Measurements from ENCODE around the gene MYMK.

MYMK gene

DNA sequence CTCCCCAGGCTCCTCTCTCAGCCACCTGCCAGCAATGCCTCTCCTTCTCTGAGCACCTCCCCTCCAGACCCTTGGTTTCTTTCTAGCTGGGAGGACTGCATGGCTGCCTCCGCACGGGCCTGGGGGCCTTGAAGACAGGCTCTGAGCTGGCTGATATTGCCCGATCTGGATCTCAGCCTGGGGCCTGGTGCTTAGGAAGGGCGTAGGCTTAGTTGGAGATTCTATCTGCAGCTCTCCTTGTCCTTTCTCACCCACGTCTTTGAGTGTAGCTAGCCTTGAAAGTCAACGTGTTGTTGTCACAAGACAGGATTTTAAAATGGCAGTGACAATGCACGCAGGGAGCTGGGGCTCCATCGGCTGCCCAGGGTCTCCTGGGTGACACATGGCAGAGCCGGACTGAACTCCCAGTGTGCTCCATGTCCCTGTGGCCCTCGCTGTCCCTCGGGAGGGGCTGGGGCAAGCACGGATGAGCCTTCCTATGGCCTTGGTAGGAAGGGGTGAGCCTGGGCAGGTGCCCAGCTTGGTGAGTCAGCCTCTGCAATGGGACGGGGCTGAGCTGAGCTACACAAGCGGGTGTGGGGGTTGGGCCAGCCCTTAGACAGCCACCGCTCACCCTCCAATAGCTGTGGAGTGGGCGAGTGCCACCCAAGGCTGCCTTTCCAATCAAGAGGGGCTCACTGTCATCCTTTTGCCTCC lies 19.2 kb upstream of the MYMK start:
- Histone ChIP-seq H3K9me3 (ENCODE audit: control insufficient read depth in 2 of 2, low read length in 2 of 2) (no peaks in the 10 kb centered on the region), H3K4me3 (ENCODE audit: low read length in 2 of 2) (no peak overlapping the region), H3K27me3 (ENCODE audit: control insufficient read depth in 1 of 2, insufficient read depth in 2 of 2, low read length in 2 of 2) (peaks cover 2 to 3% of the 10 kb centered on the region in 2 donors), H3K27ac (ENCODE audit: low read length) (no peak overlapping the region), H3K4me1 (ENCODE audit: control insufficient read depth, insufficient read depth, low read length) (peaks cover 15% of the 10 kb centered on the region), H3K9ac (ENCODE audit: low read length in 2 of 2) (no peak overlapping the region), H3K36me3 (ENCODE audit: control insufficient read depth in 2 of 2, insufficient read depth in 2 of 2, low read length in 2 of 2) (peaks cover 0 to 4% of the 10 kb centered on the region in 2 donors)

- peaks cover 19% of the 10 kb centered on the region for H3K4me1 ChIP-seq (ENCODE audit: control insufficient read depth, insufficient read depth, low read length)
- peaks cover 0 to 2% of the 10 kb centered on the region in 2 donors for H3K36me3 ChIP-seq (ENCODE audit: control insufficient read depth in 2 of 2, insufficient read depth in 2 of 2, low read length in 2 of 2)
- no peak overlapping the region for H3K9ac ChIP-seq (ENCODE audit: low read length in 2 of 2)
- peaks cover 2 to 3% of the 10 kb centered on the region in 2 donors for H3K27me3 ChIP-seq (ENCODE audit: control insufficient read depth in 1 of 2, insufficient read depth in 2 of 2, low read length in 2 of 2)
- H3K4me3 ChIP-seq (ENCODE audit: low read length in 2 of 2) = no peak overlapping the region
- H3K27ac ChIP-seq (ENCODE audit: low read length) = no peak overlapping the region
- H3K9me3 ChIP-seq (ENCODE audit: control insufficient read depth in 2 of 2, low read length in 2 of 2) = no peaks in the 10 kb centered on the region
These were observed 17.2 kb upstream of the MYMK start for GRCh38 chr9:133542002-133542401.

GRCh38 chr9:133540698-133541025 lies 15.9 kb upstream of the MYMK start:
- Histone ChIP-seq H3K36me3 (ENCODE audit: control insufficient read depth in 2 of 2, insufficient read depth in 2 of 2, low read length in 2 of 2) (peaks cover 0 to 2% of the 10 kb centered on the region in 2 donors), H3K9ac (ENCODE audit: low read length in 2 of 2) (no peak overlapping the region), H3K27me3 (ENCODE audit: control insufficient read depth in 1 of 2, insufficient read depth in 2 of 2, low read length in 2 of 2) (peaks cover 2 to 3% of the 10 kb centered on the region in 2 donors), H3K4me3 (ENCODE audit: low read length in 2 of 2) (no peak overlapping the region), H3K9me3 (ENCODE audit: control insufficient read depth in 2 of 2, low read length in 2 of 2) (no peaks in the 10 kb centered on the region), H3K4me1 (ENCODE audit: control insufficient read depth, insufficient read depth, low read length) (peaks cover 20% of the 10 kb centered on the region), H3K27ac (ENCODE audit: low read length) (no peak overlapping the region)

GRCh38 chr9:133539991-133540697 lies 15.4 kb upstream of the MYMK start:
- no peak overlapping the region for H3K9ac ChIP-seq (ENCODE audit: low read length in 2 of 2)
- peaks cover 22% of the 10 kb centered on the region for H3K4me1 ChIP-seq (ENCODE audit: control insufficient read depth, insufficient read depth, low read length)
- H3K27me3 ChIP-seq (ENCODE audit: control insufficient read depth in 1 of 2, insufficient read depth in 2 of 2, low read length in 2 of 2) = peaks cover 2 to 3% of the 10 kb centered on the region in 2 donors
- peaks cover 0 to 2% of the 10 kb centered on the region in 2 donors for H3K36me3 ChIP-seq (ENCODE audit: control insufficient read depth in 2 of 2, insufficient read depth in 2 of 2, low read length in 2 of 2)
- H3K9me3 ChIP-seq (ENCODE audit: control insufficient read depth in 2 of 2, low read length in 2 of 2) = no peaks in the 10 kb centered on the region
- no peak overlapping the region for H3K4me3 ChIP-seq (ENCODE audit: low read length in 2 of 2)
- H3K27ac ChIP-seq (ENCODE audit: low read length) = no peak overlapping the region

DNA sequence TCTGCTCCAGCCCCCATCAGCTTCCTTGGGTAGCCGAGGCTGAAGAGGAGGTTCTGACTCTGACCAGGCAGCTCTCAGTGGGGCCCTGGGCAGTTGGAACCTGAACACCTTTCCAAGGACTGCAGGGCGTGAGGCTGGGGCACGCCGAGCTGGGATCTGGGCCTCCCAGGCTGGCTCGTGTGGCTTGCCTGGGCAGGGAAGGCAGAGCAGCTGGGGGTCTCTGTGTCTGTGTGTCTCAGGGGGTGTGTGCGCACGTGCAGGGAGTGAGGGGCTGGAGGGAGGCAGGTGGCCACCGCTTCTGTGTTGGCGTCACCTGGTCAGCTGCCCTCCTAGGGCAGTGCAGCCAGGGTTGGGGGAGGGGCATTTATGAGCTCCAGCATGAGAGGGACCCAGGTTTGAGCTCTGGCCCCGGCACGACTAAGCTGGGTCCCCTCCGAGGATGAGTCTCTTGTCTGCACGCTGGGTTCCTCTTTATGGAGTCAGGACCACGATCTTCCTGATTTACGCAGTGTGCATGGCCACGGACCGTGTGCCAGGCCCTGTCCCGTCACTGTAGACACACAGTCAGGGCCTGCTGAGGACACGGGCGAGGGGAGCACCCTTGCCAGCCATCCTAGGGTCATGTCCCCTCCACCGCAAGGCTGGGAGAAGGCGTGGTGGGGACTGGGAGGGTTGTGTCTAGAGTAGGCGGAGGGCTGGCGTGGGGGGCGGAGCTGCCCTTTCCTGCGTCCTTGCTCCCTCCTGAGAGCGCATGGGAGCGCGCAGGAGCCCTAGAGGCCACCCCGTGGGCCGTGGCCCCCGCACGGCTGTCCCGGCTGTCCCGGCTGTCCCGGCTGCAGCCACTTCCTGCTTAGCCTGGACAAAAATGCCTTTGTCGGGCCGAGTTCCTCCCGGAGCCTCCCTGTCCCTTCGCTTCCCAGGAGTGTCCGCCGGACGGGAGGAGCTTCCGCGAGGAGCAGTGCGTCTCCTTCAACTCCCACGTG lies 14.4 kb upstream of the MYMK start:
- peaks cover 24% of the 10 kb centered on the region for H3K4me1 ChIP-seq (ENCODE audit: control insufficient read depth, insufficient read depth, low read length)
- no peak overlapping the region for H3K9ac ChIP-seq (ENCODE audit: low read length in 2 of 2)
- peak overlapping the region in 1 of 2 donors; percentile 22 for H3K4me3 ChIP-seq (ENCODE audit: low read length in 2 of 2)
- H3K9me3 ChIP-seq (ENCODE audit: control insufficient read depth in 2 of 2, low read length in 2 of 2) = no peaks in the 10 kb centered on the region
- peaks cover 2 to 3% of the 10 kb centered on the region in 2 donors for H3K27me3 ChIP-seq (ENCODE audit: control insufficient read depth in 1 of 2, insufficient read depth in 2 of 2, low read length in 2 of 2)
- peaks cover 0 to 2% of the 10 kb centered on the region in 2 donors for H3K36me3 ChIP-seq (ENCODE audit: control insufficient read depth in 2 of 2, insufficient read depth in 2 of 2, low read length in 2 of 2)
- no peak overlapping the region for H3K27ac ChIP-seq (ENCODE audit: low read length)

DNA sequence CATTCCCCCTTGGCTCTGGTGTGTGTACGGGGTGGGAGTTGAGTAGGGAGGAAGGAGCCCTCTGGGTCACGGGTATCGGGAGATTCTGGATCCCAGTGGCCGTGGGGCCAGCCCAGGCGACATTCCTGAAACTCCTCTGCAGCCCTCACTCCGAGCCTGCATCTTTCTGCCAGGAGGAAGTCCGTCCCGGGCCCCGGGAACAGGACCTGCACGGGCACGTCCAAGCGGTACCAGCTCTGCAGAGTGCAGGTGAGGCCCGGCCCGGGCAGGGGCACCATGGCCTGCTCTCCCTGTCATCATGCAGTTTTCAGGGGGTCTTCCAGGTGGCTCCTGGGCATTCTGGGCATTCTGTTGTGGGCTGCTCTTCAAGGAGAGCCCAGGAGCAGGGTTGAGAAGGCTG lies 13.4 kb upstream of the MYMK start:
- H3K36me3 ChIP-seq (ENCODE audit: control insufficient read depth in 2 of 2, insufficient read depth in 2 of 2, low read length in 2 of 2) = peaks cover 0 to 2% of the 10 kb centered on the region in 2 donors
- H3K4me1 ChIP-seq (ENCODE audit: control insufficient read depth, insufficient read depth, low read length) = peaks cover 31% of the 10 kb centered on the region
- H3K9me3 ChIP-seq (ENCODE audit: control insufficient read depth in 2 of 2, low read length in 2 of 2) = no peaks in the 10 kb centered on the region
- no peak overlapping the region for H3K9ac ChIP-seq (ENCODE audit: low read length in 2 of 2)
- no peak overlapping the region for H3K27ac ChIP-seq (ENCODE audit: low read length)
- H3K27me3 ChIP-seq (ENCODE audit: control insufficient read depth in 1 of 2, insufficient read depth in 2 of 2, low read length in 2 of 2) = peaks cover 2 to 3% of the 10 kb centered on the region in 2 donors
- no peak overlapping the region for H3K4me3 ChIP-seq (ENCODE audit: low read length in 2 of 2)

- no peak overlapping the region for H3K27ac ChIP-seq (ENCODE audit: low read length)
- H3K9ac ChIP-seq (ENCODE audit: low read length in 2 of 2) = no peak overlapping the region
- H3K9me3 ChIP-seq (ENCODE audit: control insufficient read depth in 2 of 2, low read length in 2 of 2) = no peaks in the 10 kb centered on the region
- H3K4me1 ChIP-seq (ENCODE audit: control insufficient read depth, insufficient read depth, low read length) = peaks cover 31% of the 10 kb centered on the region
- peaks cover 2 to 3% of the 10 kb centered on the region in 2 donors for H3K27me3 ChIP-seq (ENCODE audit: control insufficient read depth in 1 of 2, insufficient read depth in 2 of 2, low read length in 2 of 2)
- peaks cover 0 to 2% of the 10 kb centered on the region in 2 donors for H3K36me3 ChIP-seq (ENCODE audit: control insufficient read depth in 2 of 2, insufficient read depth in 2 of 2, low read length in 2 of 2)
- no peak overlapping the region for H3K4me3 ChIP-seq (ENCODE audit: low read length in 2 of 2)
These were observed 12.5 kb upstream of the MYMK start for GRCh38 chr9:133537257-133537656.

GRCh38 chr9:133536536-133536935 lies 11.8 kb upstream of the MYMK start:
- no peak overlapping the region for H3K27ac ChIP-seq (ENCODE audit: low read length)
- H3K36me3 ChIP-seq (ENCODE audit: control insufficient read depth in 2 of 2, insufficient read depth in 2 of 2, low read length in 2 of 2) = peaks cover 0 to 2% of the 10 kb centered on the region in 2 donors
- peaks cover 31% of the 10 kb centered on the region for H3K4me1 ChIP-seq (ENCODE audit: control insufficient read depth, insufficient read depth, low read length)
- H3K27me3 ChIP-seq (ENCODE audit: control insufficient read depth in 1 of 2, insufficient read depth in 2 of 2, low read length in 2 of 2) = peaks cover 2 to 3% of the 10 kb centered on the region in 2 donors
- H3K9ac ChIP-seq (ENCODE audit: low read length in 2 of 2) = no peak overlapping the region
- H3K4me3 ChIP-seq (ENCODE audit: low read length in 2 of 2) = peak overlapping the region in 1 of 2 donors; percentile 8
- no peaks in the 10 kb centered on the region for H3K9me3 ChIP-seq (ENCODE audit: control insufficient read depth in 2 of 2, low read length in 2 of 2)

GRCh38 chr9:133536080-133536479 lies 11.3 kb upstream of the MYMK start:
- H3K9me3 ChIP-seq (ENCODE audit: control insufficient read depth in 2 of 2, low read length in 2 of 2) = no peaks in the 10 kb centered on the region
- H3K27ac ChIP-seq (ENCODE audit: low read length) = no peak overlapping the region
- H3K36me3 ChIP-seq (ENCODE audit: control insufficient read depth in 2 of 2, insufficient read depth in 2 of 2, low read length in 2 of 2) = peaks cover 0 to 2% of the 10 kb centered on the region in 2 donors
- H3K9ac ChIP-seq (ENCODE audit: low read length in 2 of 2) = no peak overlapping the region
- H3K27me3 ChIP-seq (ENCODE audit: control insufficient read depth in 1 of 2, insufficient read depth in 2 of 2, low read length in 2 of 2) = peaks cover 2 to 3% of the 10 kb centered on the region in 2 donors
- H3K4me1 ChIP-seq (ENCODE audit: control insufficient read depth, insufficient read depth, low read length) = peaks cover 31% of the 10 kb centered on the region
- H3K4me3 ChIP-seq (ENCODE audit: low read length in 2 of 2) = peak overlapping the region in 1 of 2 donors; percentile 66

GRCh38 chr9:133535306-133535877 lies 10.6 kb upstream of the MYMK start:
- H3K27ac ChIP-seq (ENCODE audit: low read length) = no peak overlapping the region
- no peaks in the 10 kb centered on the region for H3K9me3 ChIP-seq (ENCODE audit: control insufficient read depth in 2 of 2, low read length in 2 of 2)
- H3K36me3 ChIP-seq (ENCODE audit: control insufficient read depth in 2 of 2, insufficient read depth in 2 of 2, low read length in 2 of 2) = no peaks in the 10 kb centered on the region
- no peak overlapping the region for H3K9ac ChIP-seq (ENCODE audit: low read length in 2 of 2)
- peaks cover 2 to 3% of the 10 kb centered on the region in 2 donors for H3K27me3 ChIP-seq (ENCODE audit: control insufficient read depth in 1 of 2, insufficient read depth in 2 of 2, low read length in 2 of 2)
- H3K4me3 ChIP-seq (ENCODE audit: low read length in 2 of 2) = peak overlapping the region in 1 of 2 donors; percentile 73
- peaks cover 31% of the 10 kb centered on the region for H3K4me1 ChIP-seq (ENCODE audit: control insufficient read depth, insufficient read depth, low read length)
